ENCODE results near the gene AGFG2.

Gene AGFG2

GRCh38 chr7:100574362-100575205 is 35.6 kb downstream of the AGFG2 start:
- in situ Hi-C loops (cut with HindIII; ENCODE audit: low sequenced_read_pairs), result no loop called here
- TF ChIP-seq CTCF (IDR thresholded peaks at IDR 0.05; ENCODE audit: low read depth, low read length), result no peak
- no peak for DNase-seq (ENCODE audit: low read depth, low spot score)

GRCh38 chr7:100575206-100575631 is 36.2 kb downstream of the AGFG2 start:
- in situ Hi-C loops (cut with HindIII; ENCODE audit: low sequenced_read_pairs), result no loop called here
- no peak for TF ChIP-seq CTCF (IDR thresholded peaks at IDR 0.05; ENCODE audit: low read depth, low read length)
- H3K4me3 ChIP-seq (ENCODE audit: low read depth, low read length), result no peak overlapping the region
- no peak for DNase-seq (ENCODE audit: low read depth, low spot score)

More at GRCh38 chr7:100574362-100575205, 35.6 kb downstream of the AGFG2 start:
- no peak overlapping the region for H3K4me3 ChIP-seq (ENCODE audit: low read depth, low read length)

- no peak for TF ChIP-seq CTCF (IDR thresholded peaks at IDR 0.05; ENCODE audit: low read depth, low read length)
Measured at GRCh38 chr7:100575746-100576383, 36.9 kb downstream of the AGFG2 start.

GRCh38 chr7:100576384-100576993 is 37.5 kb downstream of the AGFG2 start:
- in situ Hi-C loops (cut with HindIII; ENCODE audit: low sequenced_read_pairs), result no loop called here
- TF ChIP-seq CTCF (IDR thresholded peaks at IDR 0.05; ENCODE audit: low read depth, low read length), result no peak

More at GRCh38 chr7:100575746-100576383, 36.9 kb downstream of the AGFG2 start:
- no peak for DNase-seq (ENCODE audit: low read depth, low spot score)
- H3K4me3 ChIP-seq (ENCODE audit: low read depth, low read length), result no peak overlapping the region
- in situ Hi-C loops (cut with HindIII; ENCODE audit: low sequenced_read_pairs), result no loop called here

GRCh38 chr7:100577103-100577502 is 38.1 kb downstream of the AGFG2 start:
- no peak overlapping the region for H3K4me3 ChIP-seq (ENCODE audit: low read depth, low read length)
- no peak for DNase-seq (ENCODE audit: low read depth, low spot score)
- in situ Hi-C loops (cut with HindIII; ENCODE audit: low sequenced_read_pairs), result no loop called here
- no peak for TF ChIP-seq CTCF (IDR thresholded peaks at IDR 0.05; ENCODE audit: low read depth, low read length)

More at GRCh38 chr7:100576384-100576993, 37.5 kb downstream of the AGFG2 start:
- no peak overlapping the region for H3K4me3 ChIP-seq (ENCODE audit: low read depth, low read length)
- DNase-seq (ENCODE audit: low read depth, low spot score), result no peak

GRCh38 chr7:100577507-100577906 is 38.5 kb downstream of the AGFG2 start:
- in situ Hi-C loops (cut with HindIII; ENCODE audit: low sequenced_read_pairs), result no loop called here
- no peak for DNase-seq (ENCODE audit: low read depth, low spot score)
- no peak overlapping the region for H3K4me3 ChIP-seq (ENCODE audit: low read depth, low read length)
- no peak for TF ChIP-seq CTCF (IDR thresholded peaks at IDR 0.05; ENCODE audit: low read depth, low read length)

Measured in astrocyte of the spinal cord (primary cell).